Spleen (tissue), 11 donors: ENCODE measurements around the gene CFAP77. TPM values are rescaled to one million over a fixed set of nuclear protein-coding genes. Genes with fewer than 3 reads are reported as not detected.

ENCODE experiments used
- DNase-seq: peaks from one replicate; pipeline ENCODE4 v3.0.0-alpha.2; 2020
- H3K27ac ChIP-seq, 8 donors: fragments of 200-600 bp; sonication (generic) in 7 of 8; 1 replicate in 4 of 8; 2 replicates in 4 of 8; pipeline versions ENCODE4 v1.5.0 to v1.8.0; 2016 to 2021; ENCODE audit warnings: inconsistent platforms in 4 of 8, mild to moderate bottlenecking in 4 of 8, moderate library complexity in 1 of 8
- H3K27me3 ChIP-seq, 7 donors: fragments of 200-600 bp; sonication (generic) in 6 of 7; replicated peaks in 1 of 7; 1 replicate in 4 of 7; 2 replicates in 3 of 7; pipeline versions ENCODE4 v1.5.0 to v1.8.0; 2016 to 2021; ENCODE audit warnings: inconsistent platforms in 3 of 7, mild to moderate bottlenecking in 1 of 7
- H3K36me3 ChIP-seq, 6 donors: fragments of 200-600 bp; sonication (generic) in 5 of 6; 1 replicate in 4 of 6; 2 replicates in 2 of 6; pipeline versions ENCODE4 v1.5.0 to v1.8.0; 2016 to 2021; ENCODE audit warnings: inconsistent platforms in 2 of 6
- H3K4me1 ChIP-seq, 6 donors: fragments of 200-600 bp; sonication (generic) in 5 of 6; 1 replicate in 3 of 6; 2 replicates in 3 of 6; pipeline versions ENCODE4 v1.5.0 to v1.8.0; 2016 to 2021; ENCODE audit warnings: inconsistent platforms in 3 of 6
- H3K4me3 ChIP-seq, 8 donors: fragments of 200-600 bp; sonication (generic) in 7 of 8; 1 replicate in 4 of 8; 2 replicates in 4 of 8; pipeline versions ENCODE4 v1.5.0 to v1.8.0; 2016 to 2021; ENCODE audit warnings: inconsistent platforms in 4 of 8, mild to moderate bottlenecking in 4 of 8, moderate library complexity in 2 of 8
- H3K9me3 ChIP-seq, 8 donors: fragments of 200-600 bp; sonication (generic) in 7 of 8; 1 replicate in 4 of 8; 2 replicates in 4 of 8; pipeline versions ENCODE4 v1.5.0 to v1.8.0; 2016 to 2021; ENCODE audit warnings: inconsistent platforms in 4 of 8
- POLR2A ChIP-seq, 3 donors: fragments of 450-650 bp; IDR thresholded peaks; one replicate each; pipeline ENCODE4 v1.5.1; 2017; ENCODE audit warnings: antibody characterized with exemption in 3 of 3, mild to moderate bottlenecking in 1 of 3
- POLR2AphosphoS5 ChIP-seq, 3 donors: sonication (generic); formaldehyde crosslinking; IDR thresholded peaks; one replicate each; pipeline ENCODE4 v1.5.1; 2017; ENCODE audit warnings: antibody characterized with exemption in 3 of 3
- WGBS, 5 donors: extraction: QIAGEN DNeasy Blood & Tissue Kit in 3 of 5; methylation state at CpG; one replicate each; pipeline versions ENCODE4 v1.1.5 to v1.1.7; 2013 to 2018; 5-methylcytosine and 5-hydroxymethylcytosine counted together
- intact Hi-C: fragments of 100-400 bp; cut with DNase I; formaldehyde crosslinking; loops from one replicate; pipeline ENCODE4 v1.15.0; 2023; ENCODE audit warnings: low total_unique reads
- polyA plus RNA-seq, 3 donors: library from polyadenylated mRNA; stranded (reverse); fragments of 200-250 nt; gene quantifications; one replicate each; pipeline ENCODE4 v1.2.1, GENCODE V29; 2013
- total RNA-seq, 7 donors: library from RNA; depleted of rRNA in 3 of 7; stranded (reverse); fragments of >200 nt in 3 of 7; fragmentation: NEBNext Ultra II Directional in 4 of 7; extraction: Animal tissue kit (Norgen Biotek cat#: 25700) in 4 of 7; gene quantifications; one replicate each; pipeline versions ENCODE4 v1.1.0 to v1.2.1, GENCODE V29; 2016 to 2021
- TF ChIP-seq, protein P1 (sequence below), 11 experiments: fragments of 200-600 bp in 7 of 11; fragments of 450-650 bp in 4 of 11; sonication (generic) in 4 of 11; IDR thresholded peaks in 8 of 11; conservative IDR thresholded peaks in 3 of 11; 1 replicate in 7 of 11; 2 replicates in 4 of 11; pipeline versions ENCODE4 v1.4.0 to v1.8.0; 2016 to 2021; ENCODE audit warnings: antibody characterized with exemption in 11 of 11, inconsistent platforms in 4 of 11, mild to moderate bottlenecking in 1 of 11
- donor health status: healthy with polysubstance abuse.
- donor health status: DM: no; HTN: no; CAD: no; lungs with moderate emphysema.
- donor health status: DM: no; HTN: no; CAD: no.
- donor health status: Bipolar disorder and iron deficiency.
- donor health status: healthy.
- donor health status: DM: no; HTN: no; CAD: no.
- donor health status: DM: yes; HTN: yes; CAD: no.

CFAP77 gene
- total and polyA plus RNA-seq, 10 donors, result 0.06 TPM; not detected in 9

GRCh38 chr9:132509928-132510874, 100.2 kb downstream of the CFAP77 start:
- H3K9me3 ChIP-seq, result no peaks in the 10 kb centered on the region
- H3K4me1 ChIP-seq, result peaks cover 2 to 18% (median 10%) of the 10 kb centered on the region in 6 donors
- peak; percentile 50 for DNase-seq
- H3K27ac ChIP-seq, result no peak overlapping the region
- no peak overlapping the region for H3K4me3 ChIP-seq
- H3K36me3 ChIP-seq, result no peaks in the 10 kb centered on the region
- TF ChIP-seq, protein P1, sequence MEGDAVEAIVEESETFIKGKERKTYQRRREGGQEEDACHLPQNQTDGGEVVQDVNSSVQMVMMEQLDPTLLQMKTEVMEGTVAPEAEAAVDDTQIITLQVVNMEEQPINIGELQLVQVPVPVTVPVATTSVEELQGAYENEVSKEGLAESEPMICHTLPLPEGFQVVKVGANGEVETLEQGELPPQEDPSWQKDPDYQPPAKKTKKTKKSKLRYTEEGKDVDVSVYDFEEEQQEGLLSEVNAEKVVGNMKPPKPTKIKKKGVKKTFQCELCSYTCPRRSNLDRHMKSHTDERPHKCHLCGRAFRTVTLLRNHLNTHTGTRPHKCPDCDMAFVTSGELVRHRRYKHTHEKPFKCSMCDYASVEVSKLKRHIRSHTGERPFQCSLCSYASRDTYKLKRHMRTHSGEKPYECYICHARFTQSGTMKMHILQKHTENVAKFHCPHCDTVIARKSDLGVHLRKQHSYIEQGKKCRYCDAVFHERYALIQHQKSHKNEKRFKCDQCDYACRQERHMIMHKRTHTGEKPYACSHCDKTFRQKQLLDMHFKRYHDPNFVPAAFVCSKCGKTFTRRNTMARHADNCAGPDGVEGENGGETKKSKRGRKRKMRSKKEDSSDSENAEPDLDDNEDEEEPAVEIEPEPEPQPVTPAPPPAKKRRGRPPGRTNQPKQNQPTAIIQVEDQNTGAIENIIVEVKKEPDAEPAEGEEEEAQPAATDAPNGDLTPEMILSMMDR (IDR thresholded peaks at IDR 0.05 in 8 of 11, conservative IDR thresholded peaks at IDR 0.05 in 3 of 11), result no peak
- TF ChIP-seq POLR2AphosphoS5 (IDR thresholded peaks at IDR 0.05) (no peak), POLR2A (IDR thresholded peaks at IDR 0.05) (no peak)
- WGBS, 5 donors, result 77 to 83% (median 82%) methylated on average over 37 to 40 of the region's 40 CpGs
- peaks cover 0 to 48% (median 0%) of the 10 kb centered on the region in 7 donors for H3K27me3 ChIP-seq
- intact Hi-C loops, result loop anchor here (2.0 to 5.0 kb wide), 2 partner anchors 65 to 292 kb away; no protein-coding TSS in a partner anchor

GRCh38 chr9:132511191-132511999, 101.4 kb downstream of the CFAP77 start:
- Histone ChIP-seq H3K36me3 (no peaks in the 10 kb centered on the region), H3K27ac (no peak overlapping the region), H3K9me3 (no peaks in the 10 kb centered on the region), H3K4me1 (peaks cover 2 to 18% (median 10%) of the 10 kb centered on the region in 6 donors), H3K27me3 (peaks cover 0 to 37% (median 0%) of the 10 kb centered on the region in 7 donors), H3K4me3 (no peak overlapping the region)
- intact Hi-C loops, result no loop called here
- DNase-seq, result peak; percentile 40
- WGBS, 5 donors, result 87 to 91% (median 88%) methylated on average over 25 of the region's 25 CpGs
- TF ChIP-seq POLR2A (IDR thresholded peaks at IDR 0.05) (no peak), POLR2AphosphoS5 (IDR thresholded peaks at IDR 0.05) (no peak)
- TF ChIP-seq, protein P1 (IDR thresholded peaks at IDR 0.05 in 8 of 11, conservative IDR thresholded peaks at IDR 0.05 in 3 of 11), result no peak

- H3K9me3 ChIP-seq, result no peaks in the 10 kb centered on the region
- H3K27ac ChIP-seq, result no peak overlapping the region
- intact Hi-C loops, result no loop called here
- no peak for DNase-seq
- TF ChIP-seq POLR2A (IDR thresholded peaks at IDR 0.05) (no peak), POLR2AphosphoS5 (IDR thresholded peaks at IDR 0.05) (no peak)
- TF ChIP-seq, protein P1 (IDR thresholded peaks at IDR 0.05 in 8 of 11, conservative IDR thresholded peaks at IDR 0.05 in 3 of 11), result no peak
- WGBS, 5 donors, result 86 to 88% (median 88%) methylated on average over 15 of the region's 15 CpGs
- H3K36me3 ChIP-seq, result no peaks in the 10 kb centered on the region
- peaks cover 0 to 42% (median 0%) of the 10 kb centered on the region in 7 donors for H3K27me3 ChIP-seq
- H3K4me3 ChIP-seq, result no peak overlapping the region
- no peaks in the 10 kb centered on the region for H3K4me1 ChIP-seq
Observed at GRCh38 chr9:132513416-132513815, 103.4 kb downstream of the CFAP77 start.
